ENCODE results near the gene POLR3E. TPM values are rescaled to one million over a fixed set of nuclear protein-coding genes. Genes with fewer than 3 reads are reported as not detected.
"Not testable (repeated sequence)": the region's sequence is repeated elsewhere in the genome, so short reads cannot be mapped to it uniquely, and the experiment has no call there.

The POLR3E gene
- total and polyA plus RNA-seq, 2 experiments from 2014 or later: 24.9 to 65.3 TPM

DNA sequence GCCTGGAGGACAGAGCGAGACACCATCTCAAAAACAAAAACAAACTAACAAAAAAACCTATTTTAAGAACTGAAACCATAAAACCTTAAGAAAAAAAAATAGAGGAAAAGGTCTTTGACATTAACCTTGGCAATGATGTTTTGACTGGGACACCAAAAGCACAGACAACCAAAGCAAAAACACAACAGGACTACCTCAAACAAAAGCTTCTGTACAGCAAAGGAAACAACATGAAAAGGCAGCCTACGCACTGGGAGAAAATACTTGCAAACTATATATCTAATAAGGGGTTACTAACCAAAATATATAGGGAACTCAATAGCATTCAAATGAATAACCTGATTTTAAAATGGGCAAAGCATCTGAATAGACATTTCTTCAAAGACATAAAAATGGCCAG is 44.9 kb downstream of the POLR3E start:
- no peak for DNase-seq (ENCODE audit: low read depth in 1 of 2, low spot score in 1 of 2)
- Histone ChIP-seq H3K36me3 (peaks cover 7% of the 10 kb centered on the region), H3K4me1 (ENCODE audit: low read depth) (no peaks in the 10 kb centered on the region)

GRCh38 chr16:22346483-22346882 is 49.3 kb downstream of the POLR3E start:
- no peak overlapping the region for H3K27ac ChIP-seq
- no peak for DNase-seq (ENCODE audit: low read depth in 1 of 2, low spot score in 1 of 2)
- H3K4me3 ChIP-seq: no peak overlapping the region
- H3K27me3 ChIP-seq: no peaks in the 10 kb centered on the region
- TF ChIP-seq, protein P1, sequence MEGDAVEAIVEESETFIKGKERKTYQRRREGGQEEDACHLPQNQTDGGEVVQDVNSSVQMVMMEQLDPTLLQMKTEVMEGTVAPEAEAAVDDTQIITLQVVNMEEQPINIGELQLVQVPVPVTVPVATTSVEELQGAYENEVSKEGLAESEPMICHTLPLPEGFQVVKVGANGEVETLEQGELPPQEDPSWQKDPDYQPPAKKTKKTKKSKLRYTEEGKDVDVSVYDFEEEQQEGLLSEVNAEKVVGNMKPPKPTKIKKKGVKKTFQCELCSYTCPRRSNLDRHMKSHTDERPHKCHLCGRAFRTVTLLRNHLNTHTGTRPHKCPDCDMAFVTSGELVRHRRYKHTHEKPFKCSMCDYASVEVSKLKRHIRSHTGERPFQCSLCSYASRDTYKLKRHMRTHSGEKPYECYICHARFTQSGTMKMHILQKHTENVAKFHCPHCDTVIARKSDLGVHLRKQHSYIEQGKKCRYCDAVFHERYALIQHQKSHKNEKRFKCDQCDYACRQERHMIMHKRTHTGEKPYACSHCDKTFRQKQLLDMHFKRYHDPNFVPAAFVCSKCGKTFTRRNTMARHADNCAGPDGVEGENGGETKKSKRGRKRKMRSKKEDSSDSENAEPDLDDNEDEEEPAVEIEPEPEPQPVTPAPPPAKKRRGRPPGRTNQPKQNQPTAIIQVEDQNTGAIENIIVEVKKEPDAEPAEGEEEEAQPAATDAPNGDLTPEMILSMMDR (IDR thresholded peaks at IDR 0.05; ENCODE audit: low read depth, low read length): no peak
- no peaks in the 10 kb centered on the region for H3K4me1 ChIP-seq (ENCODE audit: low read depth)
- peaks cover 17% of the 10 kb centered on the region for H3K36me3 ChIP-seq
- no peaks in the 10 kb centered on the region for H3K9me3 ChIP-seq (ENCODE audit: low read depth)

More for the DNA sequence above, 44.9 kb downstream of the POLR3E start:
- no peaks in the 10 kb centered on the region for H3K27me3 ChIP-seq
- no peak overlapping the region for H3K4me3 ChIP-seq
- TF ChIP-seq, protein P1 (IDR thresholded peaks at IDR 0.05; ENCODE audit: low read depth, low read length): no peak
- H3K27ac ChIP-seq: no peak overlapping the region
- H3K9me3 ChIP-seq (ENCODE audit: low read depth): no peaks in the 10 kb centered on the region

GRCh38 chr16:22347100-22347820 is 50.1 kb downstream of the POLR3E start:
- Histone ChIP-seq H3K27me3 (no peaks in the 10 kb centered on the region), H3K9me3 (ENCODE audit: low read depth) (no peaks in the 10 kb centered on the region), H3K27ac (no peak overlapping the region), H3K4me1 (ENCODE audit: low read depth) (no peaks in the 10 kb centered on the region), H3K4me3 (no peak overlapping the region), H3K36me3 (peaks cover 17% of the 10 kb centered on the region)
- no peak for DNase-seq (ENCODE audit: low read depth in 1 of 2, low spot score in 1 of 2)
- TF ChIP-seq, protein P1 (IDR thresholded peaks at IDR 0.05; ENCODE audit: low read depth, low read length): no peak

DNA sequence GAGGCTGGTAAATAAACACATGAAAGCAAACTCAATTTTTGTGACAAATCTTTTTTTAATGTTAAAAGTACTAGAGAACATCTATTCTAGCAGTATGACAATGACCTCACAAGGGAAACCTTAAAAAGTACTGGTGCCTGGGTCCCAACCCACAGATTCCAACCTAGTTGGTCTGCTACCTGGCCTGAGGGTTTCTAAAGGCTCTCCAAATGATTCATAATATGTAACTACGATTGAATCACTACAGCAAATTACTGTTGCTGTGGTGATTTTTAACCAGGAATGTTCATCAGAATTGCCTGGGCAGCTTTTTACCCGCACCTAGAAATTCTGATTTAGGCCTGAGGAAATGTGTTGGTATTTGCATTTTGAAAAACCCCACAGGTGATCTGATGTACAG is 51.1 kb downstream of the POLR3E start:
- Histone ChIP-seq H3K27ac (no peak overlapping the region), H3K36me3 (peaks cover 17% of the 10 kb centered on the region), H3K9me3 (ENCODE audit: low read depth) (no peaks in the 10 kb centered on the region), H3K27me3 (no peaks in the 10 kb centered on the region), H3K4me1 (ENCODE audit: low read depth) (no peaks in the 10 kb centered on the region), H3K4me3 (no peak overlapping the region)
- TF ChIP-seq, protein P1 (IDR thresholded peaks at IDR 0.05; ENCODE audit: low read depth, low read length): no peak
- DNase-seq (ENCODE audit: low read depth in 1 of 2, low spot score in 1 of 2): no peak

GRCh38 chr16:22351017-22351416 is 53.8 kb downstream of the POLR3E start:
- not testable (repeated sequence) for H3K27ac ChIP-seq; H3K4me3 ChIP-seq; H3K27me3 ChIP-seq; H3K4me1 ChIP-seq (ENCODE audit: low read depth); H3K9me3 ChIP-seq (ENCODE audit: low read depth); DNase-seq (ENCODE audit: low read depth in 1 of 2, low spot score in 1 of 2)
- peaks cover 17% of the 10 kb centered on the region for H3K36me3 ChIP-seq

DNA sequence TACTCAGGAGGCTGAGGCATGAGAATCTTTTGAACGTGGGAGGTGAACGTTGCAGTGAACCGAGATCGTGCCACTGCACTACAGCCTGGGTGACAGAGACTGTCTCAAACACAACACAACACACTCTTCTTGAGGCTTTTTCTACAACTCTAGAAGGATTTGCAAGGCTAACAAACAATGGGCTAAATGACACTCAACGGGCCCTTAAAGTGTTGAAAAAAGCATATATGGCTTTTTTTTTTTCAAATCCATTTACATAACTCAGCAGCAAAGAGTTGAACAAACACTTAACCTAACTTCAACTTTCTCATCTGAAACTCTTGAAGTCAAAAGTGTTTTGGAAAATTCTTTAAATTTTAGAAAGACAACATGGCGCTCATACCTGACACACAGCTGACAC is 54.9 kb downstream of the POLR3E start:
- H3K27ac ChIP-seq: no peak overlapping the region
- TF ChIP-seq, protein P1 (IDR thresholded peaks at IDR 0.05; ENCODE audit: low read depth, low read length): no peak
- no peaks in the 10 kb centered on the region for H3K27me3 ChIP-seq

More for the DNA sequence above, 54.9 kb downstream of the POLR3E start:
- Histone ChIP-seq H3K4me1 (ENCODE audit: low read depth) (no peaks in the 10 kb centered on the region), H3K4me3 (no peak overlapping the region), H3K9me3 (ENCODE audit: low read depth) (no peaks in the 10 kb centered on the region), H3K36me3 (peaks cover 10% of the 10 kb centered on the region)
- no peak for DNase-seq (ENCODE audit: low read depth in 1 of 2, low spot score in 1 of 2)

Measured in cardiac muscle cell (in vitro differentiated cells and primary cell).